CD14-positive monocyte (primary cell): Measurements from ENCODE around the gene UNC93A. TPM values are rescaled to one million over a fixed set of nuclear protein-coding genes. Genes with fewer than 3 reads are reported as not detected.

ENCODE experiments used
- DNase-seq, 3 donors: peaks; one replicate each; pipeline ENCODE4 v3.0.0-alpha.2; 2011 to 2022
- H2AFZ ChIP-seq: 2 replicates; pipeline ENCODE4 v1.6.0; 2012; ENCODE audit warnings: mild to moderate bottlenecking, low read depth, low read length, inconsistent platforms; ENCODE audit not compliant: insufficient read depth, poor library complexity, severe bottlenecking
- H3K27ac ChIP-seq, 2 donors: 1 replicate in 1 of 2; 2 replicates in 1 of 2; pipeline ENCODE4 v1.5.1; 2012 to 2013; ENCODE audit warnings: low read length in 2 of 2, control low read depth in 1 of 2, inconsistent platforms in 1 of 2, low read depth in 1 of 2, mild to moderate bottlenecking in 1 of 2
- H3K27me3 ChIP-seq, 2 donors: one replicate each; pipeline versions ENCODE4 v1.6.0 to v1.6.1; 2011 to 2013; ENCODE audit warnings: low read length in 2 of 2; ENCODE audit not compliant: control insufficient read depth in 2 of 2, insufficient read depth in 2 of 2
- H3K36me3 ChIP-seq, 2 donors: replicated peaks in 1 of 2; 1 replicate in 1 of 2; 2 replicates in 1 of 2; pipeline versions ENCODE4 v1.5.1 to v1.6.1; 2012 to 2013; ENCODE audit warnings: low read length in 2 of 2, control low read depth in 1 of 2, inconsistent platforms in 1 of 2, mild to moderate bottlenecking in 1 of 2; ENCODE audit not compliant: insufficient read depth in 2 of 2, control insufficient read depth in 1 of 2
- H3K4me1 ChIP-seq, 2 donors: 1 replicate in 1 of 2; 2 replicates in 1 of 2; pipeline versions ENCODE4 v1.5.1 to v1.6.1; 2012 to 2013; ENCODE audit warnings: low read length in 2 of 2, control low read depth in 1 of 2, inconsistent platforms in 1 of 2, mild to moderate bottlenecking in 1 of 2, moderate library complexity in 1 of 2; ENCODE audit not compliant: insufficient read depth in 2 of 2, control insufficient read depth in 1 of 2
- H3K4me2 ChIP-seq: replicated peaks from 2 replicates; pipeline ENCODE3; 2012; ENCODE audit warnings: low read length, moderate library complexity, mild to moderate bottlenecking; ENCODE audit not compliant: poor library complexity, severe bottlenecking; ENCODE audit errors: extremely low read depth
- H3K4me3 ChIP-seq, 3 experiments: fragments of 200-600 bp in 1 of 3; sonication (generic) in 1 of 3; replicated peaks in 1 of 3; 1 replicate in 2 of 3; 2 replicates in 1 of 3; pipeline ENCODE4 v1.5.1; 2011 to 2013; ENCODE audit warnings: low read length in 3 of 3, mild to moderate bottlenecking in 3 of 3, control low read depth in 2 of 3, low read depth in 2 of 3, inconsistent platforms in 1 of 3, moderate library complexity in 1 of 3
- H3K79me2 ChIP-seq: 2 replicates; pipeline ENCODE4 v1.6.0; 2012; ENCODE audit warnings: mild to moderate bottlenecking, control low read depth, inconsistent platforms, low read length, moderate library complexity; ENCODE audit not compliant: insufficient read depth
- H3K9ac ChIP-seq: 2 replicates; pipeline ENCODE4 v1.6.0; 2017; ENCODE audit warnings: low read length, mild to moderate bottlenecking; ENCODE audit not compliant: insufficient read depth, poor library complexity, severe bottlenecking
- H3K9me3 ChIP-seq, 2 donors: replicated peaks in 1 of 2; 1 replicate in 1 of 2; 2 replicates in 1 of 2; pipeline versions ENCODE4 v1.5.1 to v1.6.1; 2012 to 2013; ENCODE audit warnings: low read length in 2 of 2, control low read depth in 1 of 2; ENCODE audit not compliant: control insufficient read depth in 1 of 2, insufficient read depth in 1 of 2
- H4K20me1 ChIP-seq: 2 replicates; pipeline ENCODE4 v1.6.0; 2012; ENCODE audit warnings: mild to moderate bottlenecking, low read length, control low read depth, moderate library complexity; ENCODE audit not compliant: insufficient read depth
- H3K27ac Mint-ChIP-seq, 7 donors: one replicate each; pipeline ENCODE4 v1.8.0; 2020; ENCODE audit warnings: mild to moderate bottlenecking in 7 of 7, mixed read lengths in 7 of 7, moderate library complexity in 6 of 7, inconsistent platforms in 2 of 7
- H3K27me3 Mint-ChIP-seq, 3 donors: one replicate each; pipeline ENCODE4 v1.8.0; 2021 to 2022; ENCODE audit warnings: low read depth in 3 of 3, mild to moderate bottlenecking in 3 of 3, mixed read lengths in 3 of 3, moderate library complexity in 3 of 3, inconsistent platforms in 1 of 3
- H3K36me3 Mint-ChIP-seq, 2 donors: one replicate each; pipeline ENCODE4 v1.8.0; 2020; ENCODE audit warnings: mixed read lengths in 2 of 2, inconsistent platforms in 1 of 2, mild to moderate bottlenecking in 1 of 2
- H3K4me1 Mint-ChIP-seq: one replicate; pipeline ENCODE4 v1.8.0; 2020; ENCODE audit warnings: mild to moderate bottlenecking, mixed read lengths
- H3K4me3 Mint-ChIP-seq, 2 donors: one replicate each; pipeline ENCODE4 v1.8.0; 2020; ENCODE audit warnings: mild to moderate bottlenecking in 2 of 2, mixed read lengths in 2 of 2, moderate library complexity in 1 of 2
- H3K9me3 Mint-ChIP-seq, 7 donors: one replicate each; pipeline ENCODE4 v1.8.0; 2020 to 2022; ENCODE audit warnings: mixed read lengths in 7 of 7, mild to moderate bottlenecking in 6 of 7, moderate library complexity in 6 of 7, inconsistent platforms in 2 of 7
- WGBS: methylation state at CpG from one replicate; pipeline ENCODE4 v1.1.5; 2013; ENCODE audit warnings: missing lambda C conversion rate; ENCODE audit not compliant: insufficient coverage; 5-methylcytosine and 5-hydroxymethylcytosine counted together
- intact Hi-C, 2 donors: fragments of 100-400 bp; cut with micrococcal nuclease; formaldehyde crosslinking; loops; one replicate each; pipeline versions ENCODE4 v1.15.0 to v1.15.1; 2023
- polyA plus RNA-seq, 3 donors: library from polyadenylated mRNA; depleted of rRNA in 1 of 3; unstranded in 2 of 3; stranded (reverse) in 1 of 3; fragments of 300-500 nt in 2 of 3; fragments of >200 nt in 1 of 3; fragmentation: Illumina TruSeq in 2 of 3; gene quantifications; 1 replicate in 2 of 3; 2 replicates in 1 of 3; pipeline ENCODE4 v1.2.3, GENCODE V29; 2012 to 2021
- TF ChIP-seq, protein P1 (sequence below): fragments of 200-600 bp; IDR thresholded peaks from one replicate; pipeline ENCODE4 v1.8.0; 2022; ENCODE audit warnings: antibody characterized with exemption, mild to moderate bottlenecking

The UNC93A gene
- polyA plus RNA-seq, 3 donors = not detected

DNA sequence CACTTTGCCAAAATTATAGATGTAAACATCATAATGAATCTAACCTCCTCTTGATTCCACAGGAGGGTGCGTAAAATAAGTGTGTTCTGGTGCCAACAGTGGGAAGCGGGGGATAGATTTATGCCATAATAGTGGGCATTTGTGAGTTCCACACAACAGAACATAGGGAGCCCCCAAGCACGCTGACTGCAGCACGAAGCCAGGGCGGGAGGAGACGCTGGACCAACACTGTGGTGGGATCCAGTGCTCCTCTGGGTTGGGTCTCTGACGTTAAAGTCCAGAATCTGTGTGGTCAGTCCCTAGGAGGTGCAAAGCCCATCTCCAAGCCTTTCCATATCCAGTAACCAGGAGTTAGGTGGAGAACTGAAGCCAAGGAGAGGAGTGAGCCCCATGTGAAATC is 32.0 kb downstream of the UNC93A start:
- no peak for DNase-seq

DNA sequence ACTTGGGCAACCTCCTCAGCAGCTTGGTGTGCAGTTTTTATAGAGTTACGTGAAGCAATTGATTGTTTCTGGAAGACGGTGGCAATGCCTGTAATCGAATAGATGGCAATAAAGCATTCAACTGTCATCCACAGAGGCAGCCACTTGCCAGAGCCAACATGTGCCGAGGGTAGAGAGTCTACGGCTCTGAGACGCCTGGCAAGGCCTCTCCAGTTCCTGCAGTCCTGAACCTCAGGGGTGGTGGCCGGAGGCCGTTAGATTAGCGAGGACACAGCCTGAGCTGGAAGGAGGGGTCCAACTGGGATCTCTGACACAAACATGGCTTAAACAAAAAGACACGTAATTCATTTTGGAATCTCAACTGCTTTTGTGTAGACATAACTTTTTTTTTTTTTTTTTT is 33.0 kb downstream of the UNC93A start:
- TF ChIP-seq, protein P1, sequence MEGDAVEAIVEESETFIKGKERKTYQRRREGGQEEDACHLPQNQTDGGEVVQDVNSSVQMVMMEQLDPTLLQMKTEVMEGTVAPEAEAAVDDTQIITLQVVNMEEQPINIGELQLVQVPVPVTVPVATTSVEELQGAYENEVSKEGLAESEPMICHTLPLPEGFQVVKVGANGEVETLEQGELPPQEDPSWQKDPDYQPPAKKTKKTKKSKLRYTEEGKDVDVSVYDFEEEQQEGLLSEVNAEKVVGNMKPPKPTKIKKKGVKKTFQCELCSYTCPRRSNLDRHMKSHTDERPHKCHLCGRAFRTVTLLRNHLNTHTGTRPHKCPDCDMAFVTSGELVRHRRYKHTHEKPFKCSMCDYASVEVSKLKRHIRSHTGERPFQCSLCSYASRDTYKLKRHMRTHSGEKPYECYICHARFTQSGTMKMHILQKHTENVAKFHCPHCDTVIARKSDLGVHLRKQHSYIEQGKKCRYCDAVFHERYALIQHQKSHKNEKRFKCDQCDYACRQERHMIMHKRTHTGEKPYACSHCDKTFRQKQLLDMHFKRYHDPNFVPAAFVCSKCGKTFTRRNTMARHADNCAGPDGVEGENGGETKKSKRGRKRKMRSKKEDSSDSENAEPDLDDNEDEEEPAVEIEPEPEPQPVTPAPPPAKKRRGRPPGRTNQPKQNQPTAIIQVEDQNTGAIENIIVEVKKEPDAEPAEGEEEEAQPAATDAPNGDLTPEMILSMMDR = no peak
- Histone ChIP-seq H3K36me3 (no peaks in the 10 kb centered on the region), H3K4me1 (no peaks in the 10 kb centered on the region), H3K9ac (no peak overlapping the region), H3K27me3 (no peaks in the 10 kb centered on the region), H4K20me1 (no peaks in the 10 kb centered on the region), H3K9me3 (no peaks in the 10 kb centered on the region), H3K4me3 (no peak overlapping the region), H3K79me2 (no peaks in the 10 kb centered on the region), H3K4me2 (no peak overlapping the region), H2AFZ (no peak overlapping the region), H3K27ac (no peak overlapping the region)
- intact Hi-C loops = no loop called here
- Mint-ChIP-seq H3K4me1 (no peaks in the 10 kb centered on the region), H3K36me3 (no peaks in the 10 kb centered on the region), H3K27me3 (peaks cover 2 to 3% (median 3%) of the 10 kb centered on the region in 3 donors), H3K27ac (no peak overlapping the region), H3K4me3 (no peak overlapping the region), H3K9me3 (peaks cover 0 to 3% (median 0%) of the 10 kb centered on the region in 7 donors)
- DNase-seq = no peak
- 98% methylated on average over 9 of the region's 10 CpGs for WGBS

More for the DNA sequence above, 32.0 kb downstream of the UNC93A start:
- H3K4me1 Mint-ChIP-seq = no peaks in the 10 kb centered on the region
- H3K27me3 Mint-ChIP-seq = peaks cover 3 to 4% (median 3%) of the 10 kb centered on the region in 3 donors
- intact Hi-C loops = no loop called here
- TF ChIP-seq, protein P1 = no peak
- no peaks in the 10 kb centered on the region for H4K20me1 ChIP-seq
- no peaks in the 10 kb centered on the region for H3K4me1 ChIP-seq
- H3K4me3 Mint-ChIP-seq = no peak overlapping the region
- H3K36me3 Mint-ChIP-seq = no peaks in the 10 kb centered on the region
- no peak overlapping the region for H3K4me2 ChIP-seq
- H3K79me2 ChIP-seq = no peaks in the 10 kb centered on the region
- no peak overlapping the region for H3K9ac ChIP-seq
- H3K9me3 ChIP-seq = no peaks in the 10 kb centered on the region
- no peak overlapping the region for H3K27ac Mint-ChIP-seq
- H3K27me3 ChIP-seq = no peaks in the 10 kb centered on the region
- 80% methylated on average over 4 of the region's 7 CpGs for WGBS
- no peaks in the 10 kb centered on the region for H3K36me3 ChIP-seq
- H3K9me3 Mint-ChIP-seq = peaks cover 0 to 3% (median 0%) of the 10 kb centered on the region in 7 donors
- no peak overlapping the region for H3K27ac ChIP-seq
- H3K4me3 ChIP-seq = no peak overlapping the region
- H2AFZ ChIP-seq = no peak overlapping the region
